CD8-positive, alpha-beta memory T cell (primary cell): ENCODE measurements around the gene RELCH. TPM values are rescaled to one million over a fixed set of nuclear protein-coding genes. Genes with fewer than 3 reads are reported as not detected.

Source experiments
- CTCF ChIA-PET: fragments of 350-600 bp; sonication (Branson Sonifier 250); formaldehyde crosslinking; loops from one replicate; lab custom pipeline; 2021; ENCODE audit warnings: antibody characterized with exemption; lab: Charles Lee
- POLR2A ChIA-PET: fragments of 350-600 bp; sonication (Branson Sonifier 250); formaldehyde crosslinking; loops from one replicate; lab custom pipeline; 2021; ENCODE audit warnings: antibody characterized with exemption; lab: Charles Lee
- DNase-seq, 5 donors: peaks; one replicate each; pipeline versions ENCODE4 v3.0.0 to v3.0.0-alpha.2; 2020 to 2022; ENCODE audit warnings: mixed read lengths in 1 of 5
- H3K27ac ChIP-seq: one replicate; pipeline ENCODE4 v1.7.0; 2013; ENCODE audit warnings: low read depth, mild to moderate bottlenecking, low read length, moderate library complexity
- H3K27me3 ChIP-seq: 2 replicates; pipeline ENCODE4 v1.7.0; 2013; ENCODE audit warnings: low read length, mild to moderate bottlenecking; ENCODE audit not compliant: insufficient read depth, poor library complexity, severe bottlenecking
- H3K36me3 ChIP-seq: 2 replicates; pipeline ENCODE4 v1.7.0; 2013; ENCODE audit warnings: mild to moderate bottlenecking, low read length, moderate library complexity; ENCODE audit not compliant: insufficient read depth
- H3K4me1 ChIP-seq: 2 replicates; pipeline ENCODE4 v1.7.0; 2013; ENCODE audit warnings: mild to moderate bottlenecking, low read length, moderate library complexity; ENCODE audit not compliant: insufficient read depth
- H3K4me3 ChIP-seq: 2 replicates; pipeline ENCODE4 v1.7.0; 2013; ENCODE audit warnings: mild to moderate bottlenecking, low read length
- H3K9me3 ChIP-seq: 2 replicates; pipeline ENCODE4 v1.7.0; 2013; ENCODE audit warnings: mild to moderate bottlenecking, low read length
- H3K27ac Mint-ChIP-seq, 8 donors: one replicate each; pipeline ENCODE4 v1.8.0; 2020 to 2021; ENCODE audit warnings: mixed read lengths in 8 of 8, mild to moderate bottlenecking in 6 of 8, inconsistent platforms in 3 of 8, moderate library complexity in 3 of 8
- H3K27me3 Mint-ChIP-seq, 2 donors: one replicate each; pipeline ENCODE4 v1.8.0; 2020 to 2021; ENCODE audit warnings: mixed read lengths in 2 of 2, mild to moderate bottlenecking in 1 of 2, moderate library complexity in 1 of 2
- H3K36me3 Mint-ChIP-seq, 3 donors: one replicate each; pipeline ENCODE4 v1.8.0; 2020 to 2021; ENCODE audit warnings: mixed read lengths in 3 of 3, inconsistent platforms in 1 of 3, mild to moderate bottlenecking in 1 of 3
- H3K4me1 Mint-ChIP-seq, 3 donors: one replicate each; pipeline ENCODE4 v1.8.0; 2020 to 2021; ENCODE audit warnings: mixed read lengths in 3 of 3, inconsistent platforms in 1 of 3, mild to moderate bottlenecking in 1 of 3
- H3K4me3 Mint-ChIP-seq, 7 donors: one replicate each; pipeline ENCODE4 v1.8.0; 2020 to 2021; ENCODE audit warnings: mixed read lengths in 7 of 7, mild to moderate bottlenecking in 6 of 7, moderate library complexity in 4 of 7, inconsistent platforms in 2 of 7
- H3K9me3 Mint-ChIP-seq, 5 donors: one replicate each; pipeline ENCODE4 v1.8.0; 2020 to 2022; ENCODE audit warnings: mixed read lengths in 5 of 5, mild to moderate bottlenecking in 3 of 5, moderate library complexity in 2 of 5, inconsistent platforms in 1 of 5
- polyA plus RNA-seq: library from polyadenylated mRNA; unstranded; fragments of 300-500 nt; fragmentation: Illumina TruSeq; gene quantifications from one replicate; pipeline ENCODE4 v1.2.3, GENCODE V29; 2021
- total RNA-seq, 2 experiments: library from RNA; stranded (reverse); gene quantifications; one replicate each; pipeline ENCODE4 v1.2.3, GENCODE V29; 2021

Gene RELCH
- total and polyA plus RNA-seq, 3 experiments from 2014 or later: 7.4 to 19.6 (median 19.6) TPM

DNA sequence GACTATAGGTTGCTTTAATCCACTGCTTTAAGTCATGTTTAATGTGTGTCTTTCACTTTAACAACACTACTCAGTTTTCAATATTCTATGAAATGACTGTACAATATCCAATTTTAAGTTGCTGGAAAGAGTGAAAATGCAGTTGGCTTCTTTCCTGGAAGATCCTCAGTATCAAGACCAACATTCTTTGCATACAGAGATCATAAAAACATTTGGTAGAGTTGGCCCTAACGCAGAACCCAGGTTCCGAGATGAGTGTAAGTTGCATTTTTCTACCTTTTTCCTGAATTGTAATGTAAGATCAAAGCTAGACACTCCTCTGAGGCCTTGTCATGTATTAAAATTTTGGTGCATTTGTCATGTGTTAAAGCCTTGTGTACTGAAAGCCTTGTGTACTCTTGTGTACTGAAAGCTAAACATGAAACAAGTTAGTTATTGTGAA, 95.2 kb downstream of the RELCH start:
- no peak overlapping the region for H3K27ac ChIP-seq
- Mint-ChIP-seq H3K9me3 (no peaks in the 10 kb centered on the region), H3K4me3 (no peak overlapping the region), H3K36me3 (peaks cover 13 to 77% (median 14%) of the 10 kb centered on the region in 3 donors), H3K27me3 (no peaks in the 10 kb centered on the region), H3K27ac (no peak overlapping the region), H3K4me1 (peaks cover 5 to 7% (median 5%) of the 10 kb centered on the region in 3 donors)
- ChIA-PET POLR2A (no interaction called here), CTCF (no interaction called here)
- no peak overlapping the region for H3K4me3 ChIP-seq
- H3K27me3 ChIP-seq: no peaks in the 10 kb centered on the region
- no peak for DNase-seq
- no peaks in the 10 kb centered on the region for H3K4me1 ChIP-seq
- H3K9me3 ChIP-seq: no peaks in the 10 kb centered on the region
- peaks cover 23% of the 10 kb centered on the region for H3K36me3 ChIP-seq

DNA sequence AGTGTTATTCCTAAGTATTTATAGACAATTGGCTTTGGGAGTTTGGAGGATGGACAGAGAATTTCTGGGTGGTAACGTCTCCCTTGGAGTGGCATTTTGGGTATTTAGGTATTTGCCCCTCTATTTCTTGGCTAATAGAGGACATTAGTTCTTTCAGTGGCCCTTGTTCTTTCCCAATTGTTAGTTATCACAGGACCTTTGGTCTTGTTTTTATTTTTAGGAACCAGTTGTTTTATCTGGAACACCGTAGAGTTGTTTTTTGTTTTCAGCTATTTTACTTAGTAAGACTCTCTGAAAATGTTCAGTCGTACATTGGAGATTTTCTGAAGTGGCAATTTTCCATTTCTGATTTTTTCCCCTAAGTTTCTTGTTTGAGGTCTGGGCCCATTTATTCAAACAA, 97.6 kb downstream of the RELCH start:
- H3K27me3 ChIP-seq: no peaks in the 10 kb centered on the region

DNA sequence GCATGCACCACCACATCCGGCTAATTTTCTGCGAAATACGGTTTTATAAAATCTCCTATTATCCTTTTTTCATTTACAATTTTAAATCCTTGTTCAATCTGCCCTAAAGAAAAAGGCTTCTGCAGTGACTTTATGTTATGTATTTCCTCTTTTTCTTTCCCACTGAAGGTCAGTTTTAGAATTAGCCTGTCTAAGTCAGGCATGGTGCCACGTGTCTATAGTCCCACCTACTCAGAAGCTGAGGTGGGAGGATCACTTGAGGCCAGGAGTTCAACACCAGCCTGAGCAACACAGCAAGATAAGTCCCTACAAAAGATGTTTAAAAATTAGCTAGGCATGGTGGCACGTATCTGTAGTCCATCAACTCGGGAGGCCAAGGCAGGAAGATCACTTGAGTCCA, 98.2 kb downstream of the RELCH start:
- Histone ChIP-seq H3K4me1 (no peaks in the 10 kb centered on the region), H3K9me3 (no peaks in the 10 kb centered on the region), H3K27me3 (no peaks in the 10 kb centered on the region), H3K27ac (no peak overlapping the region), H3K36me3 (peaks cover 24% of the 10 kb centered on the region), H3K4me3 (no peak overlapping the region)
- ChIA-PET POLR2A (no interaction called here), CTCF (no interaction called here)
- Mint-ChIP-seq H3K27me3 (no peaks in the 10 kb centered on the region), H3K27ac (peak overlapping the region in 1 of 8 donors; percentile 19), H3K4me3 (no peak overlapping the region), H3K4me1 (peaks cover 0 to 7% (median 2%) of the 10 kb centered on the region in 3 donors), H3K36me3 (peaks cover 12 to 82% (median 13%) of the 10 kb centered on the region in 3 donors), H3K9me3 (no peaks in the 10 kb centered on the region)
- no peak for DNase-seq

More for the DNA sequence above, 97.6 kb downstream of the RELCH start:
- ChIA-PET POLR2A (no interaction called here), CTCF (no interaction called here)
- H3K27ac ChIP-seq: no peak overlapping the region
- no peaks in the 10 kb centered on the region for H3K9me3 Mint-ChIP-seq
- DNase-seq: no peak
- no peaks in the 10 kb centered on the region for H3K9me3 ChIP-seq
- H3K4me3 ChIP-seq: no peak overlapping the region
- H3K4me1 ChIP-seq: no peaks in the 10 kb centered on the region
- H3K4me1 Mint-ChIP-seq: peaks cover 1 to 7% (median 3%) of the 10 kb centered on the region in 3 donors
- no peaks in the 10 kb centered on the region for H3K27me3 Mint-ChIP-seq
- H3K4me3 Mint-ChIP-seq: no peak overlapping the region
- H3K27ac Mint-ChIP-seq: peak overlapping the region in 2 of 8 donors; percentile 6 to 31
- peaks cover 24% of the 10 kb centered on the region for H3K36me3 ChIP-seq
- H3K36me3 Mint-ChIP-seq: peaks cover 13 to 84% (median 13%) of the 10 kb centered on the region in 3 donors

DNA sequence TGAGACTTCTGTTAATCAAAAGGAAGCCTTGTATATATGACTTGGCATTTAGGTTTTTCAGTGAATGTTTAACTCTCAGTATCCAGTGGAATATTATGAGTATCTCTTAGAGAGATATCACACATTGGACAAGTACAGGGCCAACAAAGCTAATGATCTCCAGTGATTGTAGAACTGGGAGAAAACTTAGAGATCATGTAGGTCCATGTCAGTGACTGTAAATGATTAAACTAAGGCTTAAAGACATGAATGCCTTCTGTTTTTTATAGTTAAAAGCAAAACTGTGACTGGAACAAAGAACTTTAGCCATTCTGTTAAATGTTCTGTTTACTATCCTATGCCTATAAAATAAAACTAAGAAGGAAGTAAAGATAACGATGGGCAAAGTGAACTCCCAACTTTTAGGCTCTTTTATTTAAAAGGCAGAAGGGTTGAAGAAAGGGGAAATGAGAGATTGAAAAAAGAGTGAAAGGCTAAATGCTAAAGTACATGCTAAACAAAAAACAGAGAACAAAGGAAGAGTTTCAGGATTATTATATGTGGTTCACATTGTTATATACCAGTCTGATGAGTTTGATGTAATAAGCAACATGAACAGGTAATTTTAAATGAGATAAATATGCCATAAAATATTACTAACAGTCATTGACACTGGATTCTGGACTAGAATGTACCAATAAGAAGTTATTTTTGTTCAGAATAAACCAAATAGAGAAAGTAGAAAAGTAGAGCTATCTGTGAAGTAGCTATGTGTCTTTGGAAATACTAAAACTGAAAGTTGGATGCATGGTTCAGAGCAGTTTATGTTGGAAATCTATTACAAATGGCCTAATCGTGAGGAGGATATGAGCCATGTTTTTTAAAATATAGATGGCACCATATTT, 101.0 kb downstream of the RELCH start:
- Mint-ChIP-seq H3K36me3 (peaks cover 10 to 67% (median 13%) of the 10 kb centered on the region in 3 donors), H3K4me1 (peaks cover 0 to 7% (median 0%) of the 10 kb centered on the region in 3 donors), H3K27me3 (no peaks in the 10 kb centered on the region), H3K4me3 (no peak overlapping the region), H3K27ac (peak overlapping the region in 1 of 8 donors; percentile 80), H3K9me3 (no peaks in the 10 kb centered on the region)
- peaks cover 15% of the 10 kb centered on the region for H3K36me3 ChIP-seq
- H3K27ac ChIP-seq: no peak overlapping the region
- DNase-seq: no peak
- no peaks in the 10 kb centered on the region for H3K27me3 ChIP-seq
- H3K4me1 ChIP-seq: no peaks in the 10 kb centered on the region
- ChIA-PET CTCF (no interaction called here), POLR2A (no interaction called here)
- no peak overlapping the region for H3K4me3 ChIP-seq
- H3K9me3 ChIP-seq: no peaks in the 10 kb centered on the region

DNA sequence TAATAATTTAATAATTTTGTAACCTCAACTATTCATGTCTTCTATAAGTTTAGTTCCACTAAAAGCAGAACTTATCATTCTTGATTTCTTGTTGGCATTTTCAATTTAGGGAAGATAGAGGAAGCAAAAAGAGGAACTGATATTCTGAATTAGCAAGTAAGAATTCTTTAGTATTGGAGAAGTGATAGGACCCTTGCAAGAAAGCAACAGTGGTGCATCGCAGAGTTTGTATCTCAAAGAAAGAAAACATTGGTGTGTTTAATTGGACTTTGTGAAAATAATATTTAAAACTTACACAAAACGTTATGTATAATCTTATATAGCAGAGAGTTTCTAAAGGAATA, 101.6 kb downstream of the RELCH start:
- CTCF ChIA-PET: no interaction called here
- Mint-ChIP-seq H3K9me3 (no peaks in the 10 kb centered on the region), H3K36me3 (peaks cover 7 to 61% (median 11%) of the 10 kb centered on the region in 3 donors), H3K27me3 (no peaks in the 10 kb centered on the region), H3K4me1 (peaks cover 0 to 7% (median 0%) of the 10 kb centered on the region in 3 donors), H3K4me3 (no peak overlapping the region), H3K27ac (no peak overlapping the region)
- Histone ChIP-seq H3K4me1 (no peaks in the 10 kb centered on the region), H3K4me3 (no peak overlapping the region), H3K36me3 (peaks cover 13% of the 10 kb centered on the region), H3K9me3 (no peaks in the 10 kb centered on the region), H3K27me3 (no peaks in the 10 kb centered on the region), H3K27ac (no peak overlapping the region)
- POLR2A ChIA-PET: no interaction called here
- DNase-seq: no peak

DNA sequence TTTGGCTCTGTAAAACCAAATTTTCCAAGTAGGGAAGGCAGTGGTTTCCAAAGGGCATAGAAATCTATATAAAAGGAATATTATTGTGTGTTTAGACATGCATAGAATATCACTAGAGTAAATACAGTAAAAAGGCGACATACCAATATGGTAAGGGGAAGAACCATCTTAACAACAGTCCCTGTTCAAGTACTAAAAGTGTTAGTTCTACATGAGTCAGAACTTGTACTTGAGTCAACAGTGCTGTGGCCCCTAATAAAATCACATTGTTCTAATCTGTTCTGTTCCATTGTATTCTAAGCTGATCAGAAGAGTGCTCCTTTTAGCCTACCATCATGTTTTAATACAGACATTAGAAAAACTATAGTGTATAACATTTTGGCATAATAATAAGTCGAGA, 102.0 kb downstream of the RELCH start:
- Mint-ChIP-seq H3K36me3 (peaks cover 4 to 61% (median 9%) of the 10 kb centered on the region in 3 donors), H3K27ac (no peak overlapping the region), H3K9me3 (no peaks in the 10 kb centered on the region), H3K27me3 (no peaks in the 10 kb centered on the region), H3K4me3 (no peak overlapping the region), H3K4me1 (peaks cover 0 to 7% (median 2%) of the 10 kb centered on the region in 3 donors)
- H3K36me3 ChIP-seq: peaks cover 13% of the 10 kb centered on the region
- DNase-seq: no peak
- ChIA-PET CTCF (no interaction called here), POLR2A (no interaction called here)
- H3K4me3 ChIP-seq: no peak overlapping the region
- no peak overlapping the region for H3K27ac ChIP-seq
- H3K4me1 ChIP-seq: no peaks in the 10 kb centered on the region
- H3K9me3 ChIP-seq: no peaks in the 10 kb centered on the region
- no peaks in the 10 kb centered on the region for H3K27me3 ChIP-seq

DNA sequence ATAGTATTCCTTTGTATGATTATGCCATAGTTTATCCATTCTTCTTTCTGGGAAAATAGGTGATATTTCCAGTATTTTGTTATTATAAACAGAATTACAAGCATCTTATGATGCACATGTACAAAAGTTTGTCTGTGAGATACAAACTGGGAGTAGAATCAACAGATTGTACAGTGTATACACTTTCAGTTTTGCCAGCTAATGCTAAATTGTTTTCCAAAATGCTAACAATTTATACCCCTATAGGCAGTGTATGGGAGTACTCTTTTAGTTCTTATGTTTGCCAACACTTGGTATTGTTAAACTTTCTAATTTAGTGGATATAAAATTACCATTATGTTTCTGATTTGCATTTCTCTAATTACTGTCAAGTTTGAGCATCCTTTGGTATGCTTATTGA, 107.0 kb downstream of the RELCH start:
- POLR2A ChIA-PET: no interaction called here
- CTCF ChIA-PET: no interaction called here

DNA sequence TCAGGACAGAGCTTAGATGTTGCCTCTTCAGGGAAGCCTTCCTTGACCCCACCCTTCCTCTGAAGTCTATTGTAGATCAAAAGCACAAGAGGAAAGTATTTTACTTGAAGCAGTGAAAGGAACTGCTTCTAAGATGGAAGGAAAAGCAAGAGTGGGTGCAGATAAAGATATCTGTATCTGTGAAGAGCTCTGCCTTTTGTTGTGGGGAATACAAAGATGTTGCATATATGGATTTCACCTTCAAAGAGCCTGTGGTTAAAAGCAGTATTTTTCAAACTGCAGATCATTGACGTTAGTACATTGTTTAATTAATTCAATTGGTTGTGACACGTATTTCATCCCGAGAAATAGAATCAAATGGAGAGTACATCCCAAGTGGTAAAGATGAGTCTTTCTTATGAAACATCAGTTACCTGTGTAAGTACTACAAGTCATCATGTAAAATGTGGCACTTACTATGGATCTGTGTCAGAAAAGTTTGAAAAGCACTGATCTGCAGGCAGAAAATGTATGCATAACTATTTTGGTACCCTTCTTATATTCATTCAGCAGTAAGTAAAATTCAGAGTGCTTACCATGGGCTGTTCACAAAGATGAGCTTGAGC, 113.4 kb downstream of the RELCH start:
- Histone ChIP-seq H3K4me1 (peaks cover 4% of the 10 kb centered on the region), H3K36me3 (peaks cover 22% of the 10 kb centered on the region), H3K27me3 (no peaks in the 10 kb centered on the region), H3K4me3 (no peak overlapping the region), H3K9me3 (no peaks in the 10 kb centered on the region), H3K27ac (no peak overlapping the region)
- CTCF ChIA-PET: no interaction called here
- Mint-ChIP-seq H3K27me3 (no peaks in the 10 kb centered on the region), H3K9me3 (no peaks in the 10 kb centered on the region), H3K4me1 (peaks cover 0 to 11% (median 5%) of the 10 kb centered on the region in 3 donors), H3K36me3 (peaks cover 0 to 76% (median 31%) of the 10 kb centered on the region in 3 donors), H3K4me3 (no peak overlapping the region), H3K27ac (peak overlapping the region in 2 of 8 donors; percentile 5 to 24)
- POLR2A ChIA-PET: no interaction called here
- no peak for DNase-seq

More for the DNA sequence above, 107.0 kb downstream of the RELCH start:
- peaks cover 0 to 2% (median 0%) of the 10 kb centered on the region in 3 donors for H3K4me1 Mint-ChIP-seq
- H3K9me3 ChIP-seq: no peaks in the 10 kb centered on the region
- peaks cover 10% of the 10 kb centered on the region for H3K36me3 ChIP-seq
- no peak overlapping the region for H3K4me3 Mint-ChIP-seq
- H3K36me3 Mint-ChIP-seq: peaks cover 0 to 41% (median 10%) of the 10 kb centered on the region in 3 donors
- H3K27me3 Mint-ChIP-seq: no peaks in the 10 kb centered on the region
- no peaks in the 10 kb centered on the region for H3K9me3 Mint-ChIP-seq
- H3K4me1 ChIP-seq: no peaks in the 10 kb centered on the region
- H3K27ac Mint-ChIP-seq: no peak overlapping the region
- DNase-seq: no peak
- no peak overlapping the region for H3K4me3 ChIP-seq
- no peak overlapping the region for H3K27ac ChIP-seq
- H3K27me3 ChIP-seq: no peaks in the 10 kb centered on the region
